ENCODE results near the gene FLT1.
A peak's percentile ranks its signal among the peaks of the same experiment; 100 is the strongest.

Gene FLT1

GRCh38 chr13:28358708-28359107, 136.2 kb downstream of the FLT1 start:
- DNase-seq: no peak
- TF ChIP-seq, protein P1, sequence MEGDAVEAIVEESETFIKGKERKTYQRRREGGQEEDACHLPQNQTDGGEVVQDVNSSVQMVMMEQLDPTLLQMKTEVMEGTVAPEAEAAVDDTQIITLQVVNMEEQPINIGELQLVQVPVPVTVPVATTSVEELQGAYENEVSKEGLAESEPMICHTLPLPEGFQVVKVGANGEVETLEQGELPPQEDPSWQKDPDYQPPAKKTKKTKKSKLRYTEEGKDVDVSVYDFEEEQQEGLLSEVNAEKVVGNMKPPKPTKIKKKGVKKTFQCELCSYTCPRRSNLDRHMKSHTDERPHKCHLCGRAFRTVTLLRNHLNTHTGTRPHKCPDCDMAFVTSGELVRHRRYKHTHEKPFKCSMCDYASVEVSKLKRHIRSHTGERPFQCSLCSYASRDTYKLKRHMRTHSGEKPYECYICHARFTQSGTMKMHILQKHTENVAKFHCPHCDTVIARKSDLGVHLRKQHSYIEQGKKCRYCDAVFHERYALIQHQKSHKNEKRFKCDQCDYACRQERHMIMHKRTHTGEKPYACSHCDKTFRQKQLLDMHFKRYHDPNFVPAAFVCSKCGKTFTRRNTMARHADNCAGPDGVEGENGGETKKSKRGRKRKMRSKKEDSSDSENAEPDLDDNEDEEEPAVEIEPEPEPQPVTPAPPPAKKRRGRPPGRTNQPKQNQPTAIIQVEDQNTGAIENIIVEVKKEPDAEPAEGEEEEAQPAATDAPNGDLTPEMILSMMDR (IDR thresholded peaks at IDR 0.05; ENCODE audit: low read depth, low read length): no peak
- Histone ChIP-seq H3K27ac (no peak overlapping the region), H3K9me3 (ENCODE audit: severe bottlenecking) (no peaks in the 10 kb centered on the region), H3K36me3 (no peaks in the 10 kb centered on the region), H3K4me3 (ENCODE audit: low read depth, low read length) (no peak overlapping the region), H3K27me3 (ENCODE audit: insufficient read depth, low read depth, severe bottlenecking) (no peaks in the 10 kb centered on the region)

DNA sequence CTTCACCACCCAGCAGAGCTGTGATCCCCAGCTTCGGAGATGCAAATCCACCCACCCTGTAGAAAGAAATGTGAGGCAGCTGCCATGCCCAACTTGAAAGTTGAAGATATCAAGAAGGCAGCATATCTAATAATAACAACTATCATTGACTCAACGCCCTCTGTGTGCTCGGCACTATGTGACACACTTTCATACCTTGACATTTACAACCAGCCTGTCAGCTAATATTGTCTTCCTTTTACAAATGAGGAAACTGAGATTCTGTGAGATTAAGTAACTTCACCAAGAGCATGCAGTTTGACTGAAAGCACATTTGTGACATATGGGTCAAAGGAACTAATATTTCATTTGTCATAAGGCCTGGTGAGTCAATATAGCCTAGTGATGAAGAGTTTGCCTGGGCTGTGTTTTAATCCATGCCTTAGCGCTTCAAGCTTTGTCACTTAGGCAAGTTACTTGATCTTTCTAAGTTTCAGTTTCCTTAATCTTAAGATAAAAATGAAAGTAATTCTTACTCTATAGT, 137.0 kb downstream of the FLT1 start:
- DNase-seq: no peak
- H3K9me3 ChIP-seq (ENCODE audit: severe bottlenecking): no peaks in the 10 kb centered on the region
- no peaks in the 10 kb centered on the region for H3K36me3 ChIP-seq
- TF ChIP-seq, protein P1 (IDR thresholded peaks at IDR 0.05; ENCODE audit: low read depth, low read length): no peak
- no peak overlapping the region for H3K27ac ChIP-seq
- no peak overlapping the region for H3K4me3 ChIP-seq (ENCODE audit: low read depth, low read length)
- H3K27me3 ChIP-seq (ENCODE audit: insufficient read depth, low read depth, severe bottlenecking): no peaks in the 10 kb centered on the region

DNA sequence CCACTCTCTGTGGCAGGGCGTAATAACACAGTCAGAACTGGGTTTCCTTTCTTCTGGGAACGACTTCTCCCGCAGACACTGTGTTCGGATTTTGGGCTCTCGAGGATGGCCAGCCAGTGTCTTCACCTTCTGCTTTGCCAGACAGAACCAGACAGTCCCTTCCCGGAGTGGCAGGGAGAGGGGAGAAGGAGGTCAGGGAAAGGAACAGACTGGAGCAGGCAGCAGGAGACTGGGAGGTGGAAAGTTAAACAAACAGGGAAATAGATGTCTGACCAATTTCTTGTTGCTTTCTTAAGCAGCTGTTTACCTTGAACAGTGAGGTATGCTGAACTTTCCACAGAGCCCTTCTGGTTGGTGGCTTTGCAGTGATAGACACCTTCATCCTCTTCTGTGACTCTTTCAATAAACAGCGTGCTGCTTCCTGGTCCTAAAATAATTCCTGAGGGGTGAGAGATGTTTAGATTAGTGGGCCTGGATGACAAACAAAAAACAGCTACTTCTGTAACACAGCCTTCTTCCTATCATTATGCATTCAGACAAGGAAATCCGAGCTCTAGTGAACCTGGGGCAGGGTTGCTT, 137.6 kb downstream of the FLT1 start:
- Histone ChIP-seq H3K27ac (no peak overlapping the region), H3K27me3 (ENCODE audit: insufficient read depth, low read depth, severe bottlenecking) (no peaks in the 10 kb centered on the region), H3K36me3 (no peaks in the 10 kb centered on the region), H3K9me3 (ENCODE audit: severe bottlenecking) (no peaks in the 10 kb centered on the region), H3K4me3 (ENCODE audit: low read depth, low read length) (no peak overlapping the region)
- no peak for DNase-seq
- TF ChIP-seq, protein P1 (IDR thresholded peaks at IDR 0.05; ENCODE audit: low read depth, low read length): no peak

GRCh38 chr13:28356561-28357021, 138.3 kb downstream of the FLT1 start:
- Histone ChIP-seq H3K27me3 (ENCODE audit: insufficient read depth, low read depth, severe bottlenecking) (no peaks in the 10 kb centered on the region), H3K27ac (no peak overlapping the region), H3K36me3 (no peaks in the 10 kb centered on the region), H3K9me3 (ENCODE audit: severe bottlenecking) (no peaks in the 10 kb centered on the region), H3K4me3 (ENCODE audit: low read depth, low read length) (no peak overlapping the region)
- TF ChIP-seq, protein P1 (IDR thresholded peaks at IDR 0.05; ENCODE audit: low read depth, low read length): no peak
- no peak for DNase-seq

DNA sequence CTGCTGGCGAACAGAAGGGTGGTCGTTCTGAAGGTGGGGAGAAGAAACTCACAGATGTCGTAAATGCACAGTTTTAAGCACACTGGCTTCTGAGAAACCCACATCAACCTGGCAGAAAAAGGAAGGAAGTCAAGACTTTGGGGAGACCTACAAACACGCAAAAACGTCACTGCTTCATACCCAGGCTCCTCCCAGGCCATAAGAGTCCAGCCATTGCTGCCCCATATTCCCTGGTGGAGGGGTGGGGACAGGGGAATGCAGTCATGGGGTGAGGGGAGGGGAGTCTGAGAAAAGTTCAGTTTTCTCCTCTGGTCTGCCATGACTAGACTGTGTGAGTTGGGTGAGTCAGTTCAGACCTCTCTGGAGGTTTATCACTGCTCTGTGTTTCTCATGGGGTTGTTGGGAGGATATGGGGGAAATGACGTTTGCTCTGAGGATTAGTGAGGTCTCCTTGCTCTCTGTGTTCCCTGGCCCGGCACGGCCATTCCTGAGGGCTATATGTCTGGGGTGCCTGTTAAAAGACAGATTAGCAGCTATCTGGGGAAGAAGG, 139.0 kb downstream of the FLT1 start:
- no peak for DNase-seq

More for the DNA sequence above, 139.0 kb downstream of the FLT1 start:
- no peak overlapping the region; the same call in 1 of the 2 replicates for H3K4me3 ChIP-seq (ENCODE audit: low read depth, low read length)
- H3K27me3 ChIP-seq (ENCODE audit: insufficient read depth, low read depth, severe bottlenecking): no peaks in the 10 kb centered on the region
- H3K36me3 ChIP-seq: no peaks in the 10 kb centered on the region
- TF ChIP-seq, protein P1 (IDR thresholded peaks at IDR 0.05; ENCODE audit: low read depth, low read length): no peak
- H3K27ac ChIP-seq: peak overlapping the region; percentile 19
- no peaks in the 10 kb centered on the region for H3K9me3 ChIP-seq (ENCODE audit: severe bottlenecking)

All from WERI-Rb-1 (cell line).